HepG2 (cell line): ENCODE measurements around the gene GRIN2C. TPM values are rescaled to one million over a fixed set of nuclear protein-coding genes. Genes with fewer than 3 reads are reported as not detected.

ENCODE experiments used
- ATAC-seq: fragments of 200-7000 bp; cut with Tn5 transposase; 3 replicates; pipeline ENCODE4 v1.9.1; 2020; ENCODE audit warnings: mild to moderate bottlenecking, moderate library complexity
- BruUV-seq: library from RNA; stranded (reverse); fragments of 400-500 nt; replicated peaks from 2 replicates; lab custom pipeline; 2021; lab: Mats Ljungman, UMichigan
- CTCF ChIA-PET: fragments of 300-600 bp; formaldehyde crosslinking; extraction: SDS; loops from one replicate; lab custom pipeline; 2021; ENCODE audit warnings: low total read pairs, inconsistent platforms, low intra/inter-chr PET ratio; lab: Yijun Ruan, JAX
- POLR2A ChIA-PET: fragments of 350-600 bp; sonication (Branson Sonifier 250); formaldehyde crosslinking; loops from one replicate; lab custom pipeline; 2020; ENCODE audit warnings: antibody characterized with exemption, inconsistent platforms; lab: Yijun Ruan, JAX
- DNase-seq: peaks from one replicate; pipeline ENCODE4 v3.0.0-alpha.2; 2015; ENCODE audit warnings: low spot score
- FAIRE-seq: peaks from 3 replicates; lab custom pipeline; 2011; peaks lifted over from hg19 to GRCh38; lab: Jason Lieb, UNC
- H2AFZ ChIP-seq: one replicate; pipeline ENCODE4 v1.6.1; 2011; ENCODE audit warnings: low read length, inconsistent platforms
- H3K27ac ChIP-seq: fragments of 300-600 bp; 3 replicates; pipeline ENCODE4 v1.8.0; 2011; ENCODE audit warnings: mixed run types, mild to moderate bottlenecking, mixed read lengths, low read length, inconsistent platforms; ENCODE audit not compliant: insufficient read depth; ENCODE audit errors: extremely low read length
- H3K27me3 ChIP-seq, 2 experiments: fragments of 200-600 bp in 1 of 2; 2 replicates in 1 of 2; 3 replicates in 1 of 2; pipeline versions ENCODE4 v1.6.0 to v1.8.0; 2011; ENCODE audit warnings: low read length in 2 of 2, mild to moderate bottlenecking in 2 of 2, moderate library complexity in 2 of 2, inconsistent platforms in 1 of 2; ENCODE audit not compliant: insufficient read depth in 2 of 2, control insufficient read depth in 1 of 2
- H3K36me3 ChIP-seq, 2 experiments: fragments of 200-600 bp in 1 of 2; replicated peaks in 1 of 2; 2 replicates in 1 of 2; 3 replicates in 1 of 2; pipeline versions ENCODE4 v1.5.1 to v1.8.0; 2011; ENCODE audit warnings: low read length in 2 of 2, inconsistent platforms in 1 of 2; ENCODE audit not compliant: insufficient read depth in 2 of 2, control insufficient read depth in 1 of 2
- H3K4me1 ChIP-seq: 2 replicates; pipeline ENCODE4 v1.5.1; 2012; ENCODE audit warnings: low read length, inconsistent platforms; ENCODE audit not compliant: insufficient read depth
- H3K4me2 ChIP-seq: 2 replicates; pipeline ENCODE4 v1.6.0; 2011; ENCODE audit warnings: low read depth, low read length, inconsistent platforms
- H3K4me3 ChIP-seq, 3 experiments: fragments of 200-600 bp in 1 of 3; sonication (generic), shearing (Covaris generic) in 1 of 3; replicated peaks in 1 of 3; 2 replicates each; pipeline ENCODE4 v1.5.1; 2011 to 2016; ENCODE audit warnings: low read length in 3 of 3, inconsistent platforms in 2 of 3, low read depth in 2 of 3, mild to moderate bottlenecking in 2 of 3, control low read depth in 1 of 3, mixed read lengths in 1 of 3; ENCODE audit not compliant: insufficient read depth in 1 of 3
- H3K79me2 ChIP-seq: one replicate; pipeline ENCODE4 v1.6.1; 2011; ENCODE audit warnings: low read length, inconsistent platforms; ENCODE audit not compliant: insufficient read depth
- H3K9ac ChIP-seq: 2 replicates; pipeline ENCODE4 v1.6.0; 2011; ENCODE audit warnings: mild to moderate bottlenecking, low read depth, low read length, inconsistent platforms; ENCODE audit not compliant: insufficient read depth
- H3K9me3 ChIP-seq: 2 replicates; pipeline ENCODE4 v1.5.1; 2012; ENCODE audit warnings: mild to moderate bottlenecking, low read length
- H4K20me1 ChIP-seq: 2 replicates; pipeline ENCODE4 v1.6.0; 2011; ENCODE audit warnings: inconsistent platforms, mild to moderate bottlenecking, low read length, moderate library complexity; ENCODE audit not compliant: insufficient read depth
- AGO2 ChIP-seq: fragments of 200-400 bp; formaldehyde crosslinking; optimal IDR thresholded peaks from 2 replicates; pipeline ENCODE3; 2017; ENCODE audit warnings: mild to moderate bottlenecking, low read depth, low read length, moderate library complexity
- EEA1 ChIP-seq: sonication (generic); formaldehyde crosslinking; IDR thresholded peaks from 2 replicates; pipeline ENCODE4 v1.5.1; 2020; ENCODE audit warnings: mild to moderate bottlenecking, missing genetic modification reagents, borderline replicate concordance
- NFIB ChIP-seq: sonication (generic); formaldehyde crosslinking; IDR thresholded peaks from 2 replicates; pipeline ENCODE4 v1.9.0; 2021; ENCODE audit warnings: missing genetic modification reagents, mild to moderate bottlenecking, borderline replicate concordance
- ZFP36 ChIP-seq: fragments of 150-350 bp; IDR thresholded peaks from 2 replicates; pipeline ENCODE4 v1.6.1; 2018; ENCODE audit warnings: borderline replicate concordance, low read length, low read depth; ENCODE audit not compliant: partially characterized antibody
- WGBS: methylation state at CpG from one replicate; pipeline ENCODE4 v1.1.6; 2017; ENCODE audit warnings: low lambda C conversion rate; 5-methylcytosine and 5-hydroxymethylcytosine counted together
- in situ Hi-C: cut with HindIII; loops from 2 replicates; pipeline ENCODE4 v1.10.0; 2017; ENCODE audit warnings: low pct_unique_long_range_greater_than_20kb; ENCODE audit not compliant: extremely low pct_ligation_motif_present
- intact Hi-C: fragments of 100-400 bp; cut with micrococcal nuclease; formaldehyde crosslinking; loops from one replicate; pipeline ENCODE4 v1.10.0; 2022; ENCODE audit not compliant: unreplicated experiment
- polyA plus RNA-seq, 8 experiments: library from polyadenylated mRNA; depleted of rRNA in 3 of 8; stranded (reverse) in 7 of 8; unstranded in 1 of 8; fragments of >200 nt; fragmentation: Illumina TruSeq in 4 of 8; extraction: Trizol in 4 of 8; gene quantifications; 2 replicates each; pipeline versions ENCODE4 v1.2.1 to v1.2.3, GENCODE V29; 2011 to 2016; ENCODE audit warnings: low read depth in 4 of 8, missing spikeins in 1 of 8, mixed read lengths in 1 of 8; ENCODE audit not compliant: insufficient read depth in 1 of 8
- total RNA-seq, 5 experiments: library from RNA; depleted of rRNA; stranded (reverse); fragments of >200 nt; fragmentation: Illumina TruSeq; extraction: Trizol; gene quantifications; 2 replicates each; pipeline ENCODE4 v1.2.3, GENCODE V29; 2016; ENCODE audit warnings: low read depth in 1 of 5
- TF ChIP-seq, protein P1 (sequence below): sonication (generic); formaldehyde crosslinking; IDR thresholded peaks from 2 replicates; pipeline ENCODE4 v1.4.0; 2020; ENCODE audit warnings: low read depth, mild to moderate bottlenecking, missing genetic modification reagents

The GRIN2C gene
- total and polyA plus RNA-seq, 2 of the 13 experiments (the other 11 are each of a cell fraction or from before 2014, with no cell fraction given) = 0.03 to 0.11 TPM

DNA sequence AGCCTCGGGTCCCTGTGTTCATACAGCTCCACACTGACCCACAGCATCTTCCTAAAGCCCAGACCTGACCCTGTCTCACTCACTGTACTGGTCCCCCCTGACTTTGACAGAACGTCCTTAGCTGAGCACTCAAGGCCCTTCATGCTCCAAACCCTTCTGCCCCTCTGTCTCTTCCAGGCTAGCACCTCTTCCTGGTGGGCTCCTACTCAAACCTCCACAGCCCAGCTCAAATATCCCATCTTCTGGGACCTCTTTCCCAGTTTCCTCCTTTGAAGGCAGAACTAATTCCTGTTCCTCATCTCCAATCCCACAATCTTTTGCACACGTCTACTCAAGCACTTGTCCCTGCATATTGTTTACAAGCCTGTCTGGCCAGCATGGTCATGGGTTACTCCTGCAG is 8.8 kb downstream of the GRIN2C start (continued):
- TF ChIP-seq, protein P1, sequence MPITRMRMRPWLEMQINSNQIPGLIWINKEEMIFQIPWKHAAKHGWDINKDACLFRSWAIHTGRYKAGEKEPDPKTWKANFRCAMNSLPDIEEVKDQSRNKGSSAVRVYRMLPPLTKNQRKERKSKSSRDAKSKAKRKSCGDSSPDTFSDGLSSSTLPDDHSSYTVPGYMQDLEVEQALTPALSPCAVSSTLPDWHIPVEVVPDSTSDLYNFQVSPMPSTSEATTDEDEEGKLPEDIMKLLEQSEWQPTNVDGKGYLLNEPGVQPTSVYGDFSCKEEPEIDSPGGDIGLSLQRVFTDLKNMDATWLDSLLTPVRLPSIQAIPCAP (CRISPR knock-in tag) = no peak
- no peak for TF ChIP-seq EEA1 (CRISPR knock-in tag)

DNA sequence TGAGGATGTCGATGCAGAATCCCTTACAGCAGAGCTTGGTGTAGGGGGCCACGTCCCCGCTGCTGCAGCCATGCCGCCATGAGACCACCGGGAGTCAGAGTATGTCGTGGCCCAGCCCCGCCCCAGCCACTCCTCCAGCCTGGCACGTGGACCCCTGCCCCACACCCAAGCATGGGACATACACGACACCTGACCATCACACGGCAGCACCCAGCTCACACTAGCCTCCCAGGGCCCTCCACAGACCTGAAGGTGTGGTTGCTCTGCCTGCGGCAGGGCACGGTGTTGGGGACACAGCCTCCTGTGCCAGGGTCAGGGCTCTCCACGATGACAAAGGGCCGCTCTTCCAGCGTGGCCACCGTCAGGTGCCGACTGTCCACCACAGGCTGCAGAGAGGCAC is 9.4 kb downstream of the GRIN2C start:
- CTCF ChIA-PET = interaction anchor here (0.8 kb wide), 1 partner anchor 12 kb away, joined by 3 read pairs; no protein-coding TSS in a partner anchor
- ATAC-seq (no peak), FAIRE-seq (no peak), DNase-seq (no peak)
- H3K9ac ChIP-seq = no peak overlapping the region
- POLR2A ChIA-PET = no interaction called here
- no peaks in the 10 kb centered on the region; the same call in 1 of the 2 replicates for H4K20me1 ChIP-seq
- no peaks in the 10 kb centered on the region for H3K36me3 ChIP-seq
- H3K4me2 ChIP-seq = no peak overlapping the region
- H3K27ac ChIP-seq = no peak overlapping the region
- in situ Hi-C loops = no loop called here
- no TSS peak for BruUV-seq
- WGBS = 51% methylated on average over 3 of the region's 17 CpGs
- no peak overlapping the region for H3K4me3 ChIP-seq
- no peaks in the 10 kb centered on the region for H3K9me3 ChIP-seq
- peaks cover 5 to 82% of the 10 kb centered on the region in 2 experiments for H3K27me3 ChIP-seq
- no peak overlapping the region for H2AFZ ChIP-seq
- intact Hi-C loops = no loop called here
- H3K79me2 ChIP-seq = no peaks in the 10 kb centered on the region
- TF ChIP-seq NFIB (CRISPR knock-in tag) (0 out of 2 replicates have a peak, but pooled peaks have one; percentile 45), AGO2 (peak; percentile 25), ZFP36 (no peak)
- H3K4me1 ChIP-seq = peaks cover 9% of the 10 kb centered on the region
